Tibial nerve (tissue), 4 donors: ENCODE data around the gene KCNJ15. TPM values are rescaled to one million over a fixed set of nuclear protein-coding genes. Genes with fewer than 3 reads are reported as not detected.

Experiments used
- DNase-seq, 2 donors: peaks; one replicate each; pipeline ENCODE4 v3.0.0-alpha.2; 2019; ENCODE audit warnings: low spot score in 2 of 2
- H3K27ac ChIP-seq, 4 donors: fragments of 200-600 bp; sonication (generic) in 3 of 4; one replicate each; pipeline ENCODE4 v1.5.1; 2017 to 2019; ENCODE audit warnings: mild to moderate bottlenecking in 1 of 4
- H3K27me3 ChIP-seq, 2 donors: fragments of 200-600 bp; sonication (generic) in 1 of 2; one replicate each; pipeline versions ENCODE4 v1.5.1 to v1.6.0; 2017 to 2019
- H3K36me3 ChIP-seq, 3 donors: fragments of 200-600 bp; sonication (generic); one replicate each; pipeline ENCODE4 v1.5.1; 2018 to 2019
- H3K4me1 ChIP-seq, 4 donors: fragments of 200-600 bp; sonication (generic) in 3 of 4; one replicate each; pipeline ENCODE4 v1.5.1; 2017 to 2019
- H3K4me3 ChIP-seq, 4 donors: fragments of 200-600 bp; sonication (generic) in 3 of 4; one replicate each; pipeline ENCODE4 v1.5.1; 2017 to 2019; ENCODE audit warnings: mild to moderate bottlenecking in 1 of 4, moderate library complexity in 1 of 4
- H3K9me3 ChIP-seq, 4 donors: fragments of 200-600 bp; sonication (generic) in 3 of 4; one replicate each; pipeline ENCODE4 v1.5.1; 2017 to 2019
- EP300 ChIP-seq, 2 donors: sonication (generic); formaldehyde crosslinking; IDR thresholded peaks; one replicate each; pipeline ENCODE4 v1.6.1; 2017; ENCODE audit warnings: antibody characterized with exemption in 2 of 2, mild to moderate bottlenecking in 1 of 2
- POLR2A ChIP-seq, 2 donors: fragments of 450-650 bp; IDR thresholded peaks; one replicate each; pipeline ENCODE4 v1.6.1; 2017; ENCODE audit warnings: antibody characterized with exemption in 2 of 2, mild to moderate bottlenecking in 2 of 2, moderate library complexity in 2 of 2
- WGBS, 2 donors: methylation state at CpG; one replicate each; pipeline ENCODE4 v1.1.5; 2018; 5-methylcytosine and 5-hydroxymethylcytosine counted together
- total RNA-seq, 4 donors: library from RNA; depleted of rRNA; stranded (reverse); fragments of >200 nt; gene quantifications; one replicate each; pipeline ENCODE4 v1.1.0, GENCODE V29; 2016
- TF ChIP-seq, protein P1 (sequence below), 5 experiments: fragments of 200-600 bp in 3 of 5; fragments of 450-650 bp in 2 of 5; sonication (generic) in 3 of 5; IDR thresholded peaks; one replicate each; pipeline ENCODE4 v1.5.1; 2016 to 2019; ENCODE audit warnings: antibody characterized with exemption in 5 of 5, mild to moderate bottlenecking in 3 of 5, moderate library complexity in 2 of 5

Gene KCNJ15
- total RNA-seq, 4 donors from 2014 or later: 0.39 to 2.4 (median 0.43) TPM

DNA sequence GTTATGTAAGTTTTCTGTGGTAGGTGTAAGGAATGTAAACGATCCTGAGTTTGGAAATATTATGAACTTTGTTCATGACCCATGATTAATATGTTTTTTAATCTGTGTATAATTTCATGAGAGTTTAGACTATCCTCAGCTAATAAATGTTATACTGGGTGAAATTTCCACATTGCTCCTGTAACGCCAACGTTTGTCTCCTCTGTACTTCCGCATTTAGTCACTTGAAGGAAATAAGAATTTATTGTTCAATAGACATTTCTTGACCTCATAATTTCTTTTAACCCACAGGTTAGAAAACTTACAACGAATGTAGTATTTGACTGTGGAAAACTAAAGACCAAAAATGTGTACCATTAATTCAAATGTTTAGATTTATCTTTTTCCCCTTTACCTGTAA, 876 bp downstream of the KCNJ15 start:
- Histone ChIP-seq H3K4me1 (no peaks in the 10 kb centered on the region), H3K27ac (no peak overlapping the region), H3K27me3 (no peaks in the 10 kb centered on the region), H3K4me3 (no peak overlapping the region), H3K36me3 (no peaks in the 10 kb centered on the region), H3K9me3 (no peaks in the 10 kb centered on the region)
- 63 to 66% methylated on average over 5 of the region's 5 CpGs for WGBS, 2 donors
- no peak for TF ChIP-seq EP300 (IDR thresholded peaks at IDR 0.05)
- TF ChIP-seq, protein P1, sequence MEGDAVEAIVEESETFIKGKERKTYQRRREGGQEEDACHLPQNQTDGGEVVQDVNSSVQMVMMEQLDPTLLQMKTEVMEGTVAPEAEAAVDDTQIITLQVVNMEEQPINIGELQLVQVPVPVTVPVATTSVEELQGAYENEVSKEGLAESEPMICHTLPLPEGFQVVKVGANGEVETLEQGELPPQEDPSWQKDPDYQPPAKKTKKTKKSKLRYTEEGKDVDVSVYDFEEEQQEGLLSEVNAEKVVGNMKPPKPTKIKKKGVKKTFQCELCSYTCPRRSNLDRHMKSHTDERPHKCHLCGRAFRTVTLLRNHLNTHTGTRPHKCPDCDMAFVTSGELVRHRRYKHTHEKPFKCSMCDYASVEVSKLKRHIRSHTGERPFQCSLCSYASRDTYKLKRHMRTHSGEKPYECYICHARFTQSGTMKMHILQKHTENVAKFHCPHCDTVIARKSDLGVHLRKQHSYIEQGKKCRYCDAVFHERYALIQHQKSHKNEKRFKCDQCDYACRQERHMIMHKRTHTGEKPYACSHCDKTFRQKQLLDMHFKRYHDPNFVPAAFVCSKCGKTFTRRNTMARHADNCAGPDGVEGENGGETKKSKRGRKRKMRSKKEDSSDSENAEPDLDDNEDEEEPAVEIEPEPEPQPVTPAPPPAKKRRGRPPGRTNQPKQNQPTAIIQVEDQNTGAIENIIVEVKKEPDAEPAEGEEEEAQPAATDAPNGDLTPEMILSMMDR (IDR thresholded peaks at IDR 0.05): no peak
- no peak for TF ChIP-seq POLR2A (IDR thresholded peaks at IDR 0.05)
- DNase-seq: no peak

DNA sequence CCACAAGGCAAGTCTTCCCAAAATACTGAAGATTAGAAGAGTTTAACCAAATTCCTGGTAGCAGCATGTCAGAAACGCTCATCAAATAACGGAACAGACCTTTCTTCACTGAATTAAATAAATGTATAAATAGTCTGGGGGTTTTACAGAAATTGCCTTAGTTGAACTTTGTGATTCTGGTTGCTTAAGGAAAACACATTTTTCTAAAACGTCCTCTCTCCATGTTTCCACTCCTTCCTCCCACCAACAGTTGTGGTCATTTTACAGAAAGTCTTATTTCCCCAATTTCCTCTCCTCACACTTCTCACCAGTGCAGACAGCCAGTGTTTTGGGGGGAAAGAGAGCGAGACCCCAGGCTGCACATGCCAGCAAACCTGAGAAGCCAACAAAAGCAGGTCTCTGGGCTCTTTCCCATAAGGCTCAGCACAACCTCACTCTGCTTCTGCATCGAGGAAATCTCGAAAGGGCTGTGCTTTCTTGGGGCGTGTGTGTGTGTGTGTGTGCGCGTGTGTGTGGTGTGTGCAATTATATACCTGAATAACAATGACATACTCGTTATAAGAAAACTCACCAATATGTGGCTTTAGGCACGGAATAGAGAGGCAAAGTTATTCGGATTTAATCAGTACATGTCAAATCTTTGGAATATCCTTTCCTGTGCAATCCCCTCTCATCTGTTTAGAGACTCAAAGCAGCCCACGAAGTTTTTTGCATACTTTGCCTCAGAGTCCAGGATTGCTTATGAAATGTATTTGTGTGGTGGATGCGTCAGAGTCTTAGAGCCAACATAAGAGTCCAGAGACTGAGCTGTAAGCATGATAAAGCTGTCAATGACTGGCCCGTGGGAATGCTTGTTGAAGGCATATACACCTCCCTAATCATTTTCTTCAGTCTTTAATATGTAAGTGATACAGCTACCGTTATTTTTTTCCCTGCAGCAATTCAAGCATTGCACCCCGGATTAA, 2.0 kb downstream of the KCNJ15 start:
- no peak for TF ChIP-seq EP300 (IDR thresholded peaks at IDR 0.05)
- TF ChIP-seq POLR2A (IDR thresholded peaks at IDR 0.05): no peak
- TF ChIP-seq, protein P1 (IDR thresholded peaks at IDR 0.05): no peak
- Histone ChIP-seq H3K27me3 (no peaks in the 10 kb centered on the region), H3K9me3 (no peaks in the 10 kb centered on the region), H3K27ac (no peak overlapping the region), H3K4me1 (no peaks in the 10 kb centered on the region), H3K36me3 (no peaks in the 10 kb centered on the region), H3K4me3 (no peak overlapping the region)
- DNase-seq: no peak
- 73% methylated on average over 17 of the region's 17 CpGs for WGBS, 2 donors

DNA sequence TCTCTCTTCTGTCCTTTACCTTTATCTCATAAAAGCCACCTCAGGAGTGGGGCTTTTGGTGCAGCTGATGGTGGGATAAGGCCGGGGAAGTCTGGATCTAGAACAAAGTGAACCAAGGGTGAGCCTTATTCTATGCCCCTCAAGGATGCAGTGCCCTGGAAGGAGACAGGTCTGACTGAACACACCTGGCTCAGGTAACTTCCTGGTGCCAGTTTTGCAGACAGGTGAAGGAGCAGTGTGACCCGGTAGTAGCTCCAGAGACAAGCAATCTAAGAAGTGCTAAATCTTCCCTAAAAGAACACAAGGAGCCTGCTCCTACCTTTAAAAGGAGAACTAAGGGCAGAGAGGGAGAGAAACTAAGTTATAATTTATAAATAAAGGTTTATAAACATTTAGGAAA, 2.9 kb downstream of the KCNJ15 start:
- 93% methylated on average over 2 of the region's 2 CpGs for WGBS, 2 donors
- H3K27ac ChIP-seq: no peak overlapping the region
- no peaks in the 10 kb centered on the region for H3K27me3 ChIP-seq
- no peaks in the 10 kb centered on the region for H3K9me3 ChIP-seq
- H3K36me3 ChIP-seq: no peaks in the 10 kb centered on the region
- H3K4me1 ChIP-seq: no peaks in the 10 kb centered on the region
- DNase-seq: no peak
- no peak for TF ChIP-seq POLR2A (IDR thresholded peaks at IDR 0.05)
- no peak for TF ChIP-seq EP300 (IDR thresholded peaks at IDR 0.05)
- TF ChIP-seq, protein P1 (IDR thresholded peaks at IDR 0.05): no peak
- H3K4me3 ChIP-seq: no peak overlapping the region

DNA sequence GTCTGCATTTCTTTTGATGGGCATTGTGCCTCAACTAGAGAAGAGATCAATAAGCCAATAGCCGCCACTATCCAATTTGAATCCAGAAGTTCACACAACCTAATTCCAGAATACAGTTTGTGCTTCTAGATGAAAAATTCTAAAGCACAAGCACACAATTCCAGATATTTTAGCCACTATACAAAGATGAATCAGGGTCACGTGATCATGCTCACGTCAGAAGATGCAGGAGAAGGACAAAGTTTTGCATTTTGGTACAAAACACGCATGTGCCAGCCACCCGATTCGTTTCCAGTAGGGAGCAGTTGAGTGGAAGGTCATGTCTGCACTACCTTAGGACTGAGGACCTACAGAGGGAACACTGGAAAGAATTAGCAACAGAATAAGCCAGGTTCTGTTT, 3.6 kb downstream of the KCNJ15 start:
- no peak overlapping the region for H3K4me3 ChIP-seq
- TF ChIP-seq EP300 (IDR thresholded peaks at IDR 0.05) (no peak), POLR2A (IDR thresholded peaks at IDR 0.05) (no peak)
- TF ChIP-seq, protein P1 (IDR thresholded peaks at IDR 0.05): no peak
- no peak overlapping the region for H3K27ac ChIP-seq
- 81 to 86% methylated on average over 6 of the region's 6 CpGs for WGBS, 2 donors
- H3K36me3 ChIP-seq: no peaks in the 10 kb centered on the region
- no peaks in the 10 kb centered on the region for H3K9me3 ChIP-seq
- DNase-seq: no peak
- H3K4me1 ChIP-seq: no peaks in the 10 kb centered on the region
- H3K27me3 ChIP-seq: no peaks in the 10 kb centered on the region

DNA sequence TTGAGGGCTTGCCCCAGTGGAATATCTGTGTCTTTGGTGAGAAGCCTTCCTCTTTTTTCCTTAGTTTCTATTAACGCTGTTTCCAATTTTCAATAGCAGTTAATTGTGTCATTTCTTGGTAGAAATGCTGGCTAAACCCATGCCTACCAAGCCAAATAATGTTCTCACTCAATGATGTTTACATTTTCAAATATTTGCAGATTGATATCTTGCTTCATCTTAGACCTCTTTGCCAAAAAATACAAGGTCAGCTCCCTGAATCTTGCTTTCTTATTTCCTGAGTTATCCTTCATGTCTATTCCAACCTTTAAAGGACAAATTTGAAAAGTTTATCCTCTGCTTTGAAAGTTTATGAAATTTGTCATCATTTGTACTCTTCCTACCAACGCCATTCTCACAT, 5.1 kb downstream of the KCNJ15 start:
- H3K9me3 ChIP-seq: no peaks in the 10 kb centered on the region
- no peak for TF ChIP-seq EP300 (IDR thresholded peaks at IDR 0.05)
- TF ChIP-seq, protein P1 (IDR thresholded peaks at IDR 0.05): no peak
- TF ChIP-seq POLR2A (IDR thresholded peaks at IDR 0.05): no peak
- H3K4me1 ChIP-seq: no peaks in the 10 kb centered on the region
- WGBS, 2 donors: 75 to 76% methylated on average over 2 of the region's 2 CpGs
- no peak for DNase-seq
- H3K36me3 ChIP-seq: no peaks in the 10 kb centered on the region
- H3K27ac ChIP-seq: no peak overlapping the region
- H3K27me3 ChIP-seq: no peaks in the 10 kb centered on the region
- H3K4me3 ChIP-seq: no peak overlapping the region
